NCI-H345 treated with DMSO at 0.1 percent for 48 hours (cell line): Measurements from ENCODE around the gene ZDHHC1.

Experiments used
- DNase-seq: peaks from one replicate; lab custom pipeline; 2025; ENCODE audit not compliant: unreplicated experiment; lab: John Stamatoyannopoulos, UW

The ZDHHC1 gene

DNA sequence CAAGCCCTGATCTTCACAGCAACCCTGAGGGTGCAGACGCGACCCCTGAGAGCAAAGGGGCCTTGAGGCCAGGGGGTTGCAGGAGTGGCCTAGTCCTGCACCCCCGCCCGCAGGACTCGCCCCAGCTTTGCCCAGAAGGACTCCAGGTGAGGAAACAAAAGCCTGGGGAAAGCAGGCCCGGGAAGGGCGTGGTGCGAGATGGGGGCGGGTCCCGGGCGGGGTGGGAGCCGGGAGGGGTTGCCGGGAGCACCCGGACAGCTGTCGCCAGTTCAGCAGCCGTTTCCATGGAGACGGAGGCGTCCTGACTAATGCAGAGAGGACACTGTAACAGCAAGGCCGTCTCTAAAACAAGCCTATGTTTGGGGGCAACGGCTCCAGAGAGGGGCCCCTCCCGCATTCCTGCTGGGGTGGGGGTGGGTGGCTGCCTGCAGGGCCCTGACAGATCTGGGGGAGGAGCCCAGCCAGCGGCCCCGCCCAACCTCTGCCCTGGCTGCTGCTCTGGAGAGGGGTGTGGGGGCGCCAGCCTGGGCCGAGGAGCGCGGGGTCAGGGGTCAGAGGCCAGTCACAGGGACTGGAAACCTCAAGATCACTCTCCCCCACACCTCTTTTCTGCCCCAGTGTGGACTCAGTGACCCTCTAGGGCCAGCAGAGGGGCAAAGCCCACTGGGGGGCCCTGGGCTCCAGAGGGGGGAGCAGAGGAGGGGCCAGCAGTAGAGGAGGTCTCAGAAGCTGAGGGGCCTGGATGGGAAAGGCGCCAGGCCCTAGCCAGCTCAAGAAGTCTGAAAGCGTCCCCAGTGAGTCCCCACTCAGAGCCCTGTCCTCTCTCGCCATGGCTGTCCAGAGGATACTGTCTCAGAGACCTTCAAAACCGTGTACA is 19.9 kb downstream of the ZDHHC1 start:
- peak; percentile 61 for DNase-seq

DNA sequence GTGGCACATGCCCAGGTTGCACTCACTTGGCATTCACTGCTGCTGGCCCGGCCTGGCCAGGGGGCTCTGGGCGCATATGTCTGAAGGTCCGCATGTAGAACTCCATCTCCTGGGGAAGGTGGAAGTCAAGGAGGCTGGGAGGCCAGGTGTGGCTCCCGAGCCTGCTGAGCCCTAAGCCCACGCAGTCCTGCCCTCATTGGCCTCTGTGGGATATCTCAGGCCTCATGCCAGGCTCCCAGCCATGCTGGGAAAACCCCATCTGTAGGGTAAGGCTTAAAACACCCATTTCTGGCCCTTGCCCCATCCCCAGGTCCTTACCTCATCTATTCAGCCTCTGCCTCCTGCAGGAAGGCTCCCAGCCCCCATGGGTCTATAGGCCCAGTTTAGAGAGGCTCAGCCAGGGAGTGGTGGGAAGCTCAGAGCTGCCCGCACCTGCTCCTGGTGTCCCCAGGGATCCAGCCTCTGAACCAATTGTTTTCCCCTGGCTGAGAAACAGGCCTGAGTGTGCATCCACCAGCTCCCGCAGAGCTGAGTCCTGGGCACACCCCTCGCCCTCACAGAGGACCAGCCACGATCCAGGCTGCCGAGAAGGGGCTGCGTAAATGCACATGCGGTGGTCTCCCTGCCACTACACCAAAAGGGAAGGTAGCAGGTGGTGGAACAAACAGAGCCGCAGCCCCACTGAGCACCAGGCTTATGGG is 20.7 kb downstream of the ZDHHC1 start:
- DNase-seq: peak; percentile 90

DNA sequence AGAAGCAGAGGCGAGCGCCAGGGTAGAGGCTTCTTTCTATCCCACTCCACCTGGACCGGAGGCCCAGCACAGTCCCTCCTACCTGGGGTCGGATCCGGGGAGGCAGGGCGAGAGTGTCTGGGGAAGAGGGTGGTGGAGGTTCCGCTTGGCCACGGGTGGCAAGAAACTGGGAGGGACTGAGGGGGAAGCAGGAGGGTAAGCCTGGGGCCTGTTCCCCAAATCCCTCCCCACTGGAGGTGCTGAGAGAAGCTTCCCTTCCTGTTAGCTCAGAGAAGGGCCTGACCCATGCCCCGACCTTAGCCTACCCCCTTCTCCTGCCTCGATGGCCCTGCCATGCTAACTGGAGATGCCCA is 21.2 kb downstream of the ZDHHC1 start:
- no peak for DNase-seq

GRCh38 chr16:67394155-67395104 is 21.8 kb downstream of the ZDHHC1 start:
- DNase-seq: no peak

DNA sequence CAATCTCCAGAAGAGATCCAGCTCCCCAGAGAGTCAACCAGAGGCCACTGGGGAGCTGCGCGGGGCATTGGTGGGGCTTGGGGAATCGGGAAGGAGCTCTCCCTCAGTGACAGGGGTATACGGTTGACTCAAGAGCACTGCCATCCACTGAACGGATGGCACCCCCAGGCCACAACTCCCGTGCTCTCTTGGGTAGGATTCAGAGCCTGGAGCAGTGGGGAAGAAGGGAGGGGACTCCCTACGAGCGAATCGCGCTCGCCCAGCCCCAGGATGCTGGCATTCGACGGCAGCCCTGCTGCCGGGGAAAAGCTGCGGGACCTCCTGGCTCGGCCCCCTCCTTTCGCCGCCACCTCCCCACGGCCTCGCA is 22.5 kb downstream of the ZDHHC1 start:
- no peak for DNase-seq

DNA sequence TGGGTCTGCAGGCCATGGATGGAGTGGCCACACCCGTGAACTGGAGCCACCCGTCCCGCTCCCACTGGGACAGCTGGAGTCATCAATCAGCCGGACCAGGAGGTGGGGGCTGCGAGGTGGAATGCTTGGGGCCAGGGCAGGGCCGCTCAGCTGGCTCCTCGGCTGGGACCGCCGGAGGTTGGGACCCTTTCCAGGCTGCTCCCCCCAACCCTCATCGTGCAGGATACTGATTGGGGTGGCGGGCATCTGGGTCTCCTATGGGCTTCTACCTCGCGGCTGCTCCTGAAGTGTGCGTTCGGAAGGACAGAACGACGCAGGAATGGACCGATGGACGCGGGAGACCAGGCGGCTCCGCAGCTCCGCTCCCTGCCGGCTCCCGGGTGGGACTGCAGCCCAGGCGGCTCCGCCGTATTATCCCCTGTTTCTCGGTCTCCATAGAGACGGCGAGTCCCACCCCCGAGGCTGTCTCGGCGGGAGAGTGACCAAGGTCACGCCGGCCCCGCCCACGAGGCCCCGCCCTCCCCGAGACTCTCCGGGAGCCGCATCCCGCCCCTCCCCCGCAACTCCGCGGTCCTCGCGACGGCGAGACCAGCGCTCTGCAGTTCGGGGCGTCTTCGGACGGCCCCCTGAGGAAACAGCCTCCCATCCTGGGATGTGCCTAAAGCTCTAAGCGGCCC is 23.0 kb downstream of the ZDHHC1 start, which contains the start of gene TPPP3:
TPPP3 (minus strand) TSS at position 388 of the 677 bp plus-strand sequence. CDS start 2,387 bp downstream, outside the sequence.
- DNase-seq: no peak

GRCh38 chr16:67392301-67393059 is 23.8 kb downstream of the ZDHHC1 start:
- DNase-seq: no peak

- no peak for DNase-seq
Measured at GRCh38 chr16:67391424-67392300, 24.6 kb downstream of the ZDHHC1 start.

- DNase-seq: no peak
Measured at GRCh38 chr16:67390816-67391423, 25.4 kb downstream of the ZDHHC1 start.

- no peak for DNase-seq
Measured at GRCh38 chr16:67389911-67390815, 26.1 kb downstream of the ZDHHC1 start.

DNA sequence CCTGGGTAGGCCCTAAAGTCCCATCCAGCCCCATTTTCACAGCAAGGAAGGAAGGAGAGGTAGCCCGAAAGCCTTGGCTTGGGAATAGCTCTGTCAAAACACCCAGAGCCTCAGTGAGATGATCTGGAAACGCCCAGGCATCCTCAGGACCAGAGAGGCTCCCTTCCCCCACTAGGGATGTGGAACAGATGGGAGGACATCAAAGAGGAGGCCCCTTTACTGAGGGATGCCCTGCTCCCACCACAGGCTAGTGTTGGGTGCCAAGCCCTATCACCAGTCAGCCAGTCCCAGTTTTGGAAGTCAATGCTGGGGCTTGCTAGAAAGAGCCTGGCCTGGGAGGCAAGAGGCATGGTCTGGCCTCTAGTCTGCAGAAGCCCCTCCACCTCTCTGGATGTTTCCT is 27.7 kb downstream of the ZDHHC1 start:
- DNase-seq: no peak

GRCh38 chr16:67388191-67388590 is 28.1 kb downstream of the ZDHHC1 start:
- no peak for DNase-seq

- DNase-seq: no peak
Measured at GRCh38 chr16:67387479-67388079, 28.7 kb downstream of the ZDHHC1 start.

GRCh38 chr16:67386861-67387455 is 29.3 kb downstream of the ZDHHC1 start:
- DNase-seq: no peak

- DNase-seq: no peak
Measured at GRCh38 chr16:67384778-67385510, 31.3 kb downstream of the ZDHHC1 start.

DNA sequence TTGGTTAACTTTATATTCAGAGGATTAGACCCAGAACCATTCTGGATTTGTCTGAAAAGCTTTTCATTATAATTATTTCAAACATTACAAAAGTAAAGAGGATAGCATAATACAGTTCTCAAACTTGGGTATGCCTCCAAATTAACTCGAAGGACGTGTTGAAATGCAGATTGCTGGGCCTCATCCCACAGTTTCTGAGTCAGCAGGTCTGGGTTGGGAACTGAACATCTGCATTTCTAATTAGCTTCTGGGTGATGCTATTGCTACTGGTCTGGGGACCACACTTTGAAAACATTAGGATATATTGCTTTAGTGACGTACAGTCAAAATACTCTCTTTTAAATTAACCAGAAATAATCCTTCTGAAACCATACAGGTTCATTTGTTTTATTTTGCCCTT is 33.0 kb downstream of the ZDHHC1 start:
- DNase-seq: no peak
